ENCODE data around the gene KCNG2. TPM values are rescaled to one million over a fixed set of nuclear protein-coding genes. Genes with fewer than 3 reads are reported as not detected.

The KCNG2 gene
- total and polyA plus RNA-seq, 2 of the 13 experiments (the other 11 are each of a cell fraction or from before 2014, with no cell fraction given), result not detected

DNA sequence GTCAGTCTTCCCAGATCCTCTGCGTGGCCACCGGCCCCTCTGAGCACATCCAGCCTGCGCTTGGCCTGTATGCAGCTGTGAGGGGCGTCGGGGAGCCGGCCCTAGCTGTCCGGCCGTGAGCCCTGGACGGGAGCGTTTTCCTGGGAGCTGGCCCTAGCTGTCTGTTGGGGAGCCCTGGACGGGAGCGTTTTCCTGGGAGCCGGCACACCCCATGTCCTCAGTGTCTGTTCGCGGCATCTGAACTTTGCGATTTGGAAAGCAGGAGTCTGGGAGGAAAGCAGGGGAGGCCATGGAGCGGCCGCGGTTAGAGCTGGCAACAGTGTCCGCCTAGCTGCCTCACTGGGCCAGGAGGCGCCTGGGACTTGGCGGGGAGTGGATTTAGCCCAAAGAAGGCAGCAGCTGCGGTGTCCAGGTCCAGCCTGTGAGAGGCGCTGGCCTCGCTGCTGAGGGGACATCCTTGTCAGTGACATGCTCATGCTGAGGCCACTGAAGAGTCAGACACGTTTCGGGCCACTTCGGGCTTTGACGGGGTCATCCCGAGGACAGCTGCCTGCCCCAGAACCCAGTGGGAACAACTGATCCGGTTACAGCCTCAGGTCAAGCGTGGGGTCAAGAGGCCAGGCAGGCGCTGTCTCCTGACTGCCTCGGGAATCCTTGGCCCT is 75.8 kb downstream of the KCNG2 start (continued):
- TF ChIP-seq MTF1 (CRISPR knock-in tag; IDR thresholded peaks at IDR 0.05), result no peak

DNA sequence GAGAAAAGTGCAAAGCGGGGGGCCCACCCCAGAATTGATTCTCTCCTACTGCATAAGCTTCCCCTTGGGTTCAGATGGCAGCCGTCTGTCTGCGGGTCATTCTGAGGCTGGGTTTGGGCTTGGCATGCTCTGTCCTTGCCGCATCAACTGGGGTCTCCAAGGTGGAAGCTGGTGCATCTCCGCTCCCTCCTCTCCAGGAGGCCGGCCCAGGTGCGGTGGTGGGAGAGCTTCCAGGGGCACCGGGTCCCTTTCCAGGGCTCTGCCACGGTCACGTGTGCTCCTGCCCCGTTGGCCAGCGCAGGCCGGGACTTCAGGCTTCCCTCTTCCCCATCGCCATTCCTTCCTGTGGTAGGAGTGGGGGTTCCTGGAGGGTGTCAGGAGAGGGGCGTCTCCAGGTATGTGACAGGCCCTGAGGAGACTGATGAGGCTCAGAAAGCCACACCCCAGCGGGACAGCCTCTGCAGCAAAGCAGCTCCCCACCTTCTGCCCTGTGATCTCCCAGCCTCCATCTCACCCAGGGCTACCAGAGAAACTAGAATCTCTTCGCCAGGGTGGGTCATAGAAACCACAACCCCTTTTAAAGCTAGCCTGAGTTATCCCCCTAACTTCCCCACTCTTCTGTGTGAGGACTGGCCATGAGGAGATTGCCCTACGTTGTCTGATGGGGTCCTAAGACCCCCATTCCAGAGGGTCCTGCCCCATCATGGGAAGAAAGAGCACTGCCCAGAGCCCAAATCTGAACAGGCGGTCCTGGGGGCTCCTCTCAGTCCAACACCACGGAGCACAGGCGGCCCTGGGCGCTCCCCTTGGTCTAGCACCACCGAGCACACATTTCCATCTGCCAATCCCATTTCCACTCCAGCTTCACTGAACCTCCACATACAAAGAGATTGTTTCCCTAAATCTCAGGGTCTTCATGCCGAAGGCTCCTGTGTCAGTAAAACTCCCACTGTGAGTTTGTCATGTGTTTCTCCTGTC is 77.1 kb downstream of the KCNG2 start:
- no peak overlapping the region for H2AFZ ChIP-seq (ENCODE audit: low read length)
- ATAC-seq, result no peak
- no peak for DNase-seq (ENCODE audit: low spot score)
- FAIRE-seq, result no peak
- no peaks in the 10 kb centered on the region for H3K79me2 ChIP-seq (ENCODE audit: insufficient read depth, low read length)
- TF ChIP-seq LCORL (IDR thresholded peaks at IDR 0.05), result no peak
- no peak for TF ChIP-seq LCORL (CRISPR knock-in tag; IDR thresholded peaks at IDR 0.05)
- TF ChIP-seq, protein P1, sequence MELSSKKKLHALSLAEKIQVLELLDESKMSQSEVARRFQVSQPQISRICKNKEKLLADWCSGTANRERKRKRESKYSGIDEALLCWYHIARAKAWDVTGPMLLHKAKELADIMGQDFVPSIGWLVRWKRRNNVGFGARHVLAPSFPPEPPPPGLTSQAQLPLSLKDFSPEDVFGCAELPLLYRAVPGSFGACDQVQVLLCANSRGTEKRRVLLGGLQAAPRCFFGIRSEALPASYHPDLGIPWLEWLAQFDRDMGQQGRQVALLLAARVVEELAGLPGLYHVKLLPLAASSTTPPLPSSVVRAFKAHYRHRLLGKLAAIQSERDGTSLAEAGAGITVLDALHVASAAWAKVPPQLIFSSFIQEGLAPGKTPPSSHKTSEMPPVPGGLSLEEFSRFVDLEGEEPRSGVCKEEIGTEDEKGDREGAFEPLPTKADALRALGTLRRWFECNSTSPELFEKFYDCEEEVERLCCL (CRISPR knock-in tag; IDR thresholded peaks at IDR 0.05; ENCODE audit: borderline replicate concordance), result no peak
- no peak for TF ChIP-seq ZNF143 (CRISPR knock-in tag; IDR thresholded peaks at IDR 0.05)
- H3K4me2 ChIP-seq (ENCODE audit: low read depth, low read length), result no peak overlapping the region
- 23% methylated on average over 18 of the region's 24 CpGs for WGBS (ENCODE audit: low lambda C conversion rate)
- no TSS peak for BruUV-seq (replicated peaks)
- H3K4me3 ChIP-seq (replicated peaks in 1 of 3; ENCODE audit: insufficient read depth in 1 of 3, low read depth in 2 of 3, low read length in 3 of 3), result no peak overlapping the region
- intact Hi-C loops (cut with micrococcal nuclease; ENCODE audit: unreplicated experiment), result no loop called here
- H3K9ac ChIP-seq (ENCODE audit: insufficient read depth, low read depth, low read length), result no peak overlapping the region
- H3K27me3 ChIP-seq (ENCODE audit: control insufficient read depth in 1 of 2, insufficient read depth in 2 of 2, low read length in 2 of 2), result peaks cover 17 to 72% of the 10 kb centered on the region in 2 experiments
- no peaks in the 10 kb centered on the region for H3K9me3 ChIP-seq (ENCODE audit: low read length)
- in situ Hi-C loops (cut with HindIII; ENCODE audit: extremely low pct_ligation_motif_present, low pct_unique_long_range_greater_than_20kb), result no loop called here
- ChIA-PET POLR2A (no interaction called here), CTCF (ENCODE audit: low intra/inter-chr PET ratio, low total read pairs) (no interaction called here)
- peaks cover 8% of the 10 kb centered on the region for H3K4me1 ChIP-seq (ENCODE audit: insufficient read depth, low read length)
- no peaks in the 10 kb centered on the region for H4K20me1 ChIP-seq (ENCODE audit: insufficient read depth, low read length)
- H3K36me3 ChIP-seq (replicated peaks in 1 of 2; ENCODE audit: control insufficient read depth in 1 of 2, insufficient read depth in 2 of 2, low read length in 2 of 2), result no peaks in the 10 kb centered on the region
- H3K27ac ChIP-seq (ENCODE audit: extremely low read length, insufficient read depth, low read length), result no peak overlapping the region

Measured in HepG2 (cell line).